Measurements from ENCODE around the gene MANF.

DNA sequence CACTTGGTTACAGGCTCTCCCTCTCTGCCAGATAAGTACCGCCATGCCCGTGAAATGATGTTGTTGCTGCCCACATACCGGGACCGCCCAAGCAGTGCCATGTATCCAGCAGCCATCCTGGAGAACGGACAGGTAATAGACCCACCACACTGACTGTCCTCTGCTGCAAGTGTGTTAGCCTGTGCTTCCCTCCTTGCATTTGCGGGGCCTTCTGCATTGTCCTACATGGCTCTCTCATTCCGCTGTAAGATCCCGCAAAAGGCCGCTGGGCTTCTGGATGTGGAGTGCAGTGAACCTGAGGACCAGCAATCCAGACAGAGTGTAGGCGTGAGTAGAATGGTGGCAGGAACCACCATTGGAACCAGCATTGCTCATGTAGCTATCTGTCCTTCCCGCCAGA lies 10.6 kb upstream of the MANF start:
- TF ChIP-seq, protein P1, sequence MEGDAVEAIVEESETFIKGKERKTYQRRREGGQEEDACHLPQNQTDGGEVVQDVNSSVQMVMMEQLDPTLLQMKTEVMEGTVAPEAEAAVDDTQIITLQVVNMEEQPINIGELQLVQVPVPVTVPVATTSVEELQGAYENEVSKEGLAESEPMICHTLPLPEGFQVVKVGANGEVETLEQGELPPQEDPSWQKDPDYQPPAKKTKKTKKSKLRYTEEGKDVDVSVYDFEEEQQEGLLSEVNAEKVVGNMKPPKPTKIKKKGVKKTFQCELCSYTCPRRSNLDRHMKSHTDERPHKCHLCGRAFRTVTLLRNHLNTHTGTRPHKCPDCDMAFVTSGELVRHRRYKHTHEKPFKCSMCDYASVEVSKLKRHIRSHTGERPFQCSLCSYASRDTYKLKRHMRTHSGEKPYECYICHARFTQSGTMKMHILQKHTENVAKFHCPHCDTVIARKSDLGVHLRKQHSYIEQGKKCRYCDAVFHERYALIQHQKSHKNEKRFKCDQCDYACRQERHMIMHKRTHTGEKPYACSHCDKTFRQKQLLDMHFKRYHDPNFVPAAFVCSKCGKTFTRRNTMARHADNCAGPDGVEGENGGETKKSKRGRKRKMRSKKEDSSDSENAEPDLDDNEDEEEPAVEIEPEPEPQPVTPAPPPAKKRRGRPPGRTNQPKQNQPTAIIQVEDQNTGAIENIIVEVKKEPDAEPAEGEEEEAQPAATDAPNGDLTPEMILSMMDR (conservative IDR thresholded peaks at IDR 0.05 in 1 of 2, IDR thresholded peaks at IDR 0.05 in 1 of 2; ENCODE audit: extremely low read depth in 1 of 2, insufficient read depth in 1 of 2, low read depth in 1 of 2, low read length in 2 of 2) = no peak
- TF ChIP-seq EZH2 (IDR thresholded peaks at IDR 0.05; ENCODE audit: borderline replicate concordance, low read length) = no peak

Measured in mammary epithelial cell (primary cell).